HG03045 (cell line): Measurements from ENCODE around the gene GABRR1.

Source experiments
- ATAC-seq: cut with Tn5 transposase; IDR thresholded peaks from one replicate; pipeline ENCODE4 v1.9.1; 2021; ENCODE audit warnings: mild to moderate bottlenecking, moderate library complexity; ENCODE audit not compliant: unreplicated experiment

GABRR1 gene

GRCh38 chr6:89216411-89216810 lies 747 bp downstream of the GABRR1 start:
- no peak for ATAC-seq

GRCh38 chr6:89215391-89215790 lies 1.8 kb downstream of the GABRR1 start:
- no peak for ATAC-seq

- ATAC-seq = no peak
Observed at GRCh38 chr6:89214197-89214596, 3.0 kb downstream of the GABRR1 start.

DNA sequence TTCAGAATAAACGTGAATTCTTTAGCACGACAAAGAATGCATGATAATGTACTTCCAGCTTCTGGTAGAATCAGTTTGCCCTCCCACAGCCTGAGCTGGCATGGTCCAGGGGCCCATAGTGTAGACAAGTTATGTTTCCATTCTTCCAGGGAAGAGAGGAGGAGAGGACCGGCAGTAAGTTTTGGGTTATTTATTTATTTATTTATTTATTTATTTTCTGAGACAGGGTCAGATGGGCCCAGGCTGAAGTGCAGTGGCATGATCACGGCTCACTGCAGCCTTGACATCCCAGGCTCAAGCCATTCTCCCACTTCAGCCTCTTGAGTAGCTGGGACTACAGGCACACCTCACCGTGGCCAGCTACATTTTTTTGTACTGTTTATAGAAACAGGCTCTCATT lies 4.7 kb downstream of the GABRR1 start:
- no peak for ATAC-seq

GRCh38 chr6:89209457-89209856 lies 7.7 kb downstream of the GABRR1 start:
- ATAC-seq = no peak

DNA sequence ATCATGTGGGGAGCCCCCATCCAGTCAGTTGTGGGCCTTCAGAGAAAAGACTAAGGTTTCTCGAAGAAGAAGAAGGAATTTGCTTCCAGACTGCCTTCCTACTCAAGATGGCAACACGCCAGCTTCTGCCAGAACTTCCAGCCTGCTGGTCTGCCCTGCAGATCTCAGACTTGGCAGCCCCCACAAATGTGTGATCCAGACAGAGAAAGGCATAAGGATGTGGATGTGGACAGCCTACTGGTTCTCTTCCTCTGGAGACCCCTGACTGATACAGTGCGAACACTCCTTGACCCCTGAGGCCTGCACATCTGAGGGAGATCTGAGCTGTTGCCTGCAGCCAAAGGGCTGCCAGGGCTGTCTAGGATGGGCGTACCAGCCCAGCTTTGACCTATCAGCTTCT lies 8.6 kb downstream of the GABRR1 start:
- no peak for ATAC-seq

GRCh38 chr6:89205819-89206218 lies 11.3 kb downstream of the GABRR1 start:
- ATAC-seq = no peak

DNA sequence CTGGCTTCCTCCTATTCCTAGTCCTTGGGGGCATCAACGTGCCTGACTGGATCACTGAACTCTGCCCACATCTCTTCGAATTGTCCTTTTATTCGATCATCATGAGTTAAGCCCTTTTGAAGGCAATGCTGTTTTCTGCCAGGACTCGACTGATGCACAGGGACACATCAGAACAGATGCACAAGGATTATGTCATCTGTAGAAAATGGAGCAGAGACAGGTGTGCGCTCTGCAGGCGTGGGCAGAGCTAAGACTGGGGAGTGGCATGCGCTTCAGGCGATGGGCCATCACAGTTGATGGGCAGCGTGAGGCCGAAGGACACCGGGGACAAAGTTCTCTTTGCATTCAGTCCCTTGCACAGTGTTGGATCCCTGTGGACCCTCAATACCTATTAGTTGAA lies 13.1 kb downstream of the GABRR1 start:
- no peak for ATAC-seq

DNA sequence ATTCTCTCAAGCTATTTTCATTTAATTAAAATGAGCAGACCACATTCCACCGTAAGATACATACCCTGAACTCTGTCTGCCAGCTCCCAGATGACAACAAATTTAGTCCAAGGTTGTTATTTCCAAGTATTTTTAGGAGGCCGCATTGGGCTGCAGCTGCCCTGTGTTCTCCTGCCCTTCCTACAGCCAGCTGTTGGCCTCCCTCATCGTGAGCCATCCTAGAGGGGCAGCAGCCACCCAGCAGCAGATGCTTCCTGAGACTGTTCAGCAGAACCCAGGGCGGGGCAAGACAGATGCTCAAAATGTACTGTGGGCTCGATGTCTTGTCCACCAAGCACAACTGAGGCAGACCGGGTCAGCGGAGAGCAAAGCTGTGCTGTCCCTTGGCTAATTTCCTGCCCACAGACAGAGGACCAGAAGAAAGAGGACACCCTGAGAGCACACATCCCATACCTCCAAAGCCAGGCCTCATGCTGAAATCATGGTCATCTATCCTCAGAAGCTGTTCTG lies 16.4 kb downstream of the GABRR1 start:
- no peak for ATAC-seq

GRCh38 chr6:89199579-89199978 lies 17.6 kb downstream of the GABRR1 start:
- ATAC-seq = no peak

DNA sequence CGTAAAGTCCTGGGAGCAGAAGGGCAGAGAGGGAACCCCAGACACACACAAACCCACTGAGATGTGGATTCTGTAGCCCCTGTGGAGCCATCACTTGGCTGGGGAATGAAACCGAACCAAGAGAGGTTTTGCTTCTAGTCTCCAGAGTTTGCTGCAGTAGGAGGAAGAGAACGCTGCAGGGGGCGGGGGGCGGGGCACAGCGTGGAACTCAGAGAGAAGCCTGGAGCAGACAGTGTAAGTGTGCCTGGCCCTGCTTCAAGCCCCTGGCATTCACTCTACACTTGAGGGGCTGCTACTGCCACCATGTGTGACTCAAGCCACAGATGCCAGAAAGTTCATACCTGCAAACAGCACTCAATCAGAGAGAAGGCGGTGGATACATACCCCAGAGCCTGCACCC lies 18.9 kb downstream of the GABRR1 start:
- no peak for ATAC-seq

DNA sequence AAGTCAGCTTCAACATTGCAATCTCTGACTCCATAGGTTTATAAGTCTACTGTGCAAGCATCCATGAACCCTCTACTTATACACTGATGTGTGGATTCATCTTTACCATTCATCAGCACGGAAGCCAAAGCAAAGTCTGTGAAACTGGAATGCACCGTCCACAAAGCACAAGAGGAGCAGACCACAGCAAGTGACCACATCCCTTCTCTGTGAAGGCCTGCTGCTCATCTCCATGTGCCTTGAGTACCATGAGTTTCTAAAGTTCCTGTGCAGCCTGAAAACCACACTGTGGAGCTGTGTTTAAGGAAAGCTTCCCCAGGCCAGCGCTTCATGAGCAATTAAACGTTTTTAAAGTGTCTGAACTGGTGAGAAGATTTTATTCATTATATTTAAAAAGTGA lies 20.0 kb downstream of the GABRR1 start:
- no peak for ATAC-seq

- no peak for ATAC-seq
Observed at GRCh38 chr6:89194559-89194958, 22.6 kb downstream of the GABRR1 start.

DNA sequence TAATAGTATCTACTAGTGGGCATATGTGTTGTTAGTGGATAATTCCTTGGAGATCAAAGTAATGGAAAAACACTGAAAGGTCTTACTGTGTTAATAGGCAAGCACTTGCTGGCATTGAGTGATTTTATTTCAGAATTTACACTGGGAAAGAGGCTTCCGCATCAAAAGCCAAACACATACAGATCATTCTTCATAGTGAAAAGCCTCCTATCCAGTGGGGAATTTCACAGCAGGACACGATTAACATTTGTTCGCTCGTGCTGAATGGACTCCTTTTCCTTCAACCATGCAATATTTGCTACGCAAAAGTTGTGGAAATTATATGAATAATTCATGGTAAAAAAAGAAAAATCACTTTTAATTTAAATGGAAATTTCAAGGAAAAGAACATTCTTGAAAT lies 26.4 kb downstream of the GABRR1 start:
- no peak for ATAC-seq

DNA sequence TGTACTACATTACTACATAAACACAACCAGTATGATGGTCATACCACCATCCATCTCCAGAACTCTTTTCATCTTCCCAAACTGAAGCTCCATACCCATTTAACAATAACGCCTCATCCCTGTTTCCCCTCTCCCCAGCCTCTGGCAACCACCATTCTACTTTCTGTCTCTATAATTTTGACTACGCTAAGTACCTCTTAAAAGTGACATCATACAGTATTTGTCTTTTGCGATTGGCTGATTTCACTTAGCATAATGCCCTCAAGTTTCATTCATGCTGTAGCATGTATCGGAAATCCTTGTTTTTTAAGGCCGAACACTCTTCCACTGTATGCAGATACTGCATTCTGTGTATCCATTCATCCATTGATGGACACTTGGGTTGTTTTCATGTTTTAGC lies 29.7 kb downstream of the GABRR1 start:
- ATAC-seq = no peak

- ATAC-seq = no peak
Observed at GRCh38 chr6:89186762-89187161, 30.4 kb downstream of the GABRR1 start.

DNA sequence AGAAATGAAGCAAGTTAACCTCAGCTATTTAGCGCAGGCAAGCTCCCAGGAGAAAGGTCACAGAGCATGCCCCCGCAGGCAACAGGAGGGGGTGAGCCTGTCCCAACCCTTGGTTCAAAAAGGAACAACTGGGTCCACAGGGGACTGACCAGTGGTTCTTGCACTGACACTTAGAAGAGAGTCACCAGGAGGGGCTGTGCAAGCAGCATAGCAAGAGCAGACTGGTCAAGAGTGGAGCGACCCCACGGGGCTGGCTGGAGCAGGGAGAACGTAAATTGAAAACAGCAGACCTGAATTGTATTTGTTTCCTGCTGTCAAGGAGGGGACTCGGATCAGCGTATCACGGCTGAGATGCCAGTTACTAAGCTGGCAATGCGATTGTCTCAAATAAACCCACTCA lies 32.8 kb downstream of the GABRR1 start:
- ATAC-seq = no peak

DNA sequence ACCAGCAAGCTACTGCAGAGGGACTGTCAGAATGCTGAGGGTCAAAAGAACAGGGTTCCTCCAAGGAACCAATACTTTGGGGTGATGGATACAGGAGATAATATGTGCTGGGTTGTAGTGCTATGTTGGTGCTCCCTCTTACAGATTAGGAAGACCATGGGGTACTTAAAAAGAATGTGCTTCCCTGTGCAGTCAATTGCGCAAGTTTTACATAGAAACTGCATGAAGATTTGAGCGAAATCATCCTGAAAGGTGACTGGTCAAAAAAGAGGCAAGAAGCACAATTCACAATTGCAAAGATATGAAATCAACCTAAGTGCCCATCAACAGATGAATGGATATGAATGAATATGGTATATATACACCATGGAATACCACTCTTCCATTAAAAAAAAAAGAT lies 33.9 kb downstream of the GABRR1 start:
- no peak for ATAC-seq

DNA sequence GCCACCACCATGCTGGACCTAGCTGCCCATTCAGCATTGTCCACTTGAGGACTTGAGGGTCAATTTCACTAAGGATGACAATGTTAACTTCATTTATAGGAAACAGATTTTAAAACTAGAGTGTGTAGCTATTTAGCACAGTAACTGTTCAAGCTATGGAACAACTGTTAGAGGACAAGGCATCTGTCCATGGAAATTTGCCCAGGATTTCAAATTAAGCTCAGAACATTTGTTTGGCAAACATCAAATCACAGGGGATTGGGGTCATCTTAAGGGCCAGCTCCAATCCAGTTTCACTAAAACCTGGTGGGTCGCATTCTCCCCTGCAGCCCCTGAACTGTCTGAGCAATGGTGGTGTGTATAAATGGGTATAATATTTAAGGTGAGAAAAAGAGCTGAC lies 36.2 kb downstream of the GABRR1 start:
- ATAC-seq = no peak

DNA sequence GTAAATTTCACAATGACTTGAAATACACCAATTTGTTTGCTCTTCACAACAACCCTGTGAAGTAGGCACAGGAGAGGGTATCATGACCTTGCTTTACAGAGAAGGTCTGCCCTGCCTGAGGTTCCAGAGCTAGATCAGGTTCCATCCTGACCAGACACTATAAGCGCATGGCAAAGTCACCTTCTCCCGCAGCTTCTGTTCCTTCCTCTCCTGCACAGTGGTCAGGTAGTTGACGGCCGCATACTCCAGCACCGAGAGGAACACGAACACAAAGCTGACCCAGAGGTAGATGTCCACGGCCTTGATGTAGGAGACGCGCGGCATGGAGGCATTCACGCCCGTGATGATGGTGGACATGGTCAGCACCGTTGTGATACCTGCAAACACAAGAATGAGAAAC lies 37.0 kb downstream of the GABRR1 start:
- no peak for ATAC-seq

DNA sequence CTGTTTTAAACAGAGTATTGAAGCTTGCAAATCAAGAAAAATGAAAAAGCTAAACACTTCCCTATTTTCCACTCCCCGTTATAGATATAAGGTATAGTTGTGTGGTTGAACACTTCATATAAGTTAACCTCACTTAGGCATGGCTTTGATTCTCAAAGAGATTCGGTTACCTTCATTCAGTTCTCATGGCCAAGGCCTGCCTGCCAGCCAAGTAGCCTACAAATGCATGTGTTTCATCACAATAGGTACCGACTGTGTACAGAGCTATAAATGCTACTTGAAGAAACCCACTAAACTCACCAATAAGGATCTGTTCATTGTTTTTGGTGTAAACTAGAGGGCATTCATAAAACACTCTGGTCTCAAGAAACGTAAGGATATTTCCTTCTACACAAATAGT lies 43.5 kb downstream of the GABRR1 start:
- no peak for ATAC-seq

GRCh38 chr6:89172131-89172530 lies 45.0 kb downstream of the GABRR1 start:
- ATAC-seq = no peak

DNA sequence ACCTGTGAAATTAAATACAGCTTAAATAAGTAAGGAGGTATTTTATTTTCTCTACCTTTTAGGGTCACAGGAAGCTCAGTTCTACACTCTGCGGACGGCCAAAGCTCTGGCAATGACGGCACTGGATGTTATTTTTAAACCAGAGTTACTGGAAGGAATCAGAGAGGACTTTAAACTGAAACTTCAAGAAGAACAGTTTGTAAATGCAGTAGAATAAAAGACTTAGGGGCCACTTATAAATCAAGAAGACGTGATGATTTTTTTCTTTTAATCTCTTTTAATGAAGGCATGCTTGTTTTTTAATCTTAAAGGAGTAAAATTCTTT lies 55.1 kb downstream of the GABRR1 start:
- no peak for ATAC-seq
